HEK293 (cell line): Measurements from ENCODE around the gene GHRL.
A peak's percentile ranks its signal among the peaks of the same experiment; 100 is the strongest.

Experiments used
- CTCF ChIA-PET: fragments of 350-600 bp; formaldehyde crosslinking; extraction: SDS; loops from one replicate; lab custom pipeline; 2021; ENCODE audit warnings: antibody characterized with exemption; lab: Yijun Ruan, JAX
- POLR2A ChIA-PET: fragments of 300-600 bp; formaldehyde crosslinking; extraction: SDS; loops from one replicate; lab custom pipeline; 2020; ENCODE audit warnings: antibody characterized with exemption, inconsistent platforms; lab: Yijun Ruan, JAX
- H3K27ac ChIP-seq: fragments of 200-500 bp; sonication (Bioruptor generic); 2 replicates; pipeline ENCODE4 v1.5.1; 2014; ENCODE audit warnings: low read depth, low read length, control low read depth, inconsistent platforms; ENCODE audit errors: extremely low read depth
- H3K36me3 ChIP-seq, 2 experiments: fragments of 200-500 bp in 1 of 2; sonication (Bioruptor generic) in 1 of 2; 1 replicate in 1 of 2; 2 replicates in 1 of 2; pipeline ENCODE4 v1.5.1; 2014 to 2017; ENCODE audit warnings: inconsistent platforms in 2 of 2, low read length in 2 of 2; ENCODE audit not compliant: control insufficient read depth in 2 of 2, insufficient read depth in 1 of 2
- H3K4me1 ChIP-seq: fragments of 200-500 bp; sonication (Bioruptor generic); 2 replicates; pipeline ENCODE4 v1.5.1; 2014; ENCODE audit warnings: mild to moderate bottlenecking, low read length, inconsistent platforms; ENCODE audit not compliant: control insufficient read depth, insufficient read depth
- H3K4me3 ChIP-seq: 2 replicates; pipeline ENCODE4 v1.5.1; 2011; ENCODE audit warnings: low read depth, mild to moderate bottlenecking, control low read depth, low read length, moderate library complexity
- H3K9me3 ChIP-seq: fragments of 200-500 bp; sonication (Bioruptor generic); 2 replicates; pipeline ENCODE4 v1.5.1; 2014; ENCODE audit warnings: low read depth, low read length, inconsistent platforms; ENCODE audit not compliant: control insufficient read depth, insufficient read depth
- BCL11B ChIP-seq: fragments of 450-650 bp; formaldehyde crosslinking; IDR thresholded peaks from 2 replicates; pipeline ENCODE4 v1.5.1; 2016; ENCODE audit warnings: low read depth, missing biosample characterization, missing genetic modification characterization
- ELK4 ChIP-seq: IDR thresholded peaks from 2 replicates; pipeline ENCODE4 v1.6.1; 2011; ENCODE audit warnings: mild to moderate bottlenecking, low read depth, low read length, borderline replicate concordance
- GFI1B ChIP-seq: fragments of 450-650 bp; formaldehyde crosslinking; IDR thresholded peaks from 2 replicates; pipeline ENCODE4 v1.5.1; 2016; ENCODE audit warnings: missing biosample characterization, missing genetic modification characterization
- GLIS1 ChIP-seq: fragments of 450-650 bp; formaldehyde crosslinking; IDR thresholded peaks from 2 replicates; pipeline ENCODE4 v1.5.1; 2016; ENCODE audit warnings: missing biosample characterization, missing genetic modification characterization
- GLIS2 ChIP-seq: fragments of 450-650 bp; formaldehyde crosslinking; IDR thresholded peaks from 2 replicates; pipeline ENCODE4 v1.5.1; 2016; ENCODE audit warnings: missing biosample characterization, missing genetic modification characterization
- PRDM2 ChIP-seq: fragments of 450-650 bp; formaldehyde crosslinking; IDR thresholded peaks from 2 replicates; pipeline ENCODE4 v1.5.1; 2016; ENCODE audit warnings: missing biosample characterization, missing genetic modification characterization, borderline replicate concordance
- ZBTB17 ChIP-seq: fragments of 450-650 bp; formaldehyde crosslinking; IDR thresholded peaks from 2 replicates; pipeline ENCODE4 v1.5.1; 2016; ENCODE audit warnings: missing biosample characterization, missing genetic modification characterization
- ZFP3 ChIP-seq: fragments of 450-650 bp; formaldehyde crosslinking; IDR thresholded peaks from 2 replicates; pipeline ENCODE4 v1.5.1; 2016; ENCODE audit warnings: low read depth, missing biosample characterization, missing genetic modification characterization
- ZNF311 ChIP-seq: fragments of 450-650 bp; formaldehyde crosslinking; IDR thresholded peaks from 2 replicates; pipeline ENCODE4 v1.5.1; 2017; ENCODE audit warnings: missing biosample characterization, missing genetic modification characterization, borderline replicate concordance
- ZNF37A ChIP-seq: fragments of 450-650 bp; IDR thresholded peaks from 2 replicates; pipeline ENCODE4 v1.5.1; 2018; ENCODE audit warnings: missing biosample characterization, missing genetic modification characterization
- ZNF473 ChIP-seq: fragments of 450-650 bp; formaldehyde crosslinking; IDR thresholded peaks from 2 replicates; pipeline ENCODE4 v1.5.1; 2017; ENCODE audit warnings: missing biosample characterization, missing genetic modification characterization
- ZNF610 ChIP-seq: fragments of 450-650 bp; formaldehyde crosslinking; IDR thresholded peaks from 2 replicates; pipeline ENCODE4 v1.5.1; 2016; ENCODE audit warnings: missing biosample characterization, missing genetic modification characterization, borderline replicate concordance
- ZNF664 ChIP-seq: fragments of 450-650 bp; formaldehyde crosslinking; IDR thresholded peaks from 2 replicates; pipeline ENCODE4 v1.5.1; 2016; ENCODE audit warnings: missing biosample characterization, missing genetic modification characterization
- ZNF670 ChIP-seq: fragments of 450-650 bp; formaldehyde crosslinking; IDR thresholded peaks from 2 replicates; pipeline ENCODE4 v1.5.1; 2016; ENCODE audit warnings: missing biosample characterization, missing genetic modification characterization, low read depth
- ZNF677 ChIP-seq: fragments of 450-650 bp; IDR thresholded peaks from 2 replicates; pipeline ENCODE4 v1.5.0; 2018; ENCODE audit warnings: missing biosample characterization, mild to moderate bottlenecking, missing genetic modification characterization, moderate library complexity
- TF ChIP-seq, protein P1 (sequence below): sonication (generic); formaldehyde crosslinking; IDR thresholded peaks from 2 replicates; pipeline ENCODE4 v1.8.1; 2022; ENCODE audit warnings: mild to moderate bottlenecking, moderate library complexity, missing genetic modification reagents
- TF ChIP-seq, protein P2 (sequence below): fragments of 450-650 bp; formaldehyde crosslinking; IDR thresholded peaks from 2 replicates; pipeline ENCODE4 v1.5.1; 2016; ENCODE audit warnings: missing biosample characterization, missing genetic modification characterization
- TF ChIP-seq, protein P3 (sequence below): fragments of 450-650 bp; formaldehyde crosslinking; IDR thresholded peaks from 2 replicates; pipeline ENCODE4 v1.5.1; 2017; ENCODE audit warnings: missing biosample characterization, mild to moderate bottlenecking, missing genetic modification characterization, moderate library complexity

Gene GHRL

GRCh38 chr3:10285272-10286132, 7.2 kb downstream of the GHRL start (continued):
- TF ChIP-seq, protein P1, sequence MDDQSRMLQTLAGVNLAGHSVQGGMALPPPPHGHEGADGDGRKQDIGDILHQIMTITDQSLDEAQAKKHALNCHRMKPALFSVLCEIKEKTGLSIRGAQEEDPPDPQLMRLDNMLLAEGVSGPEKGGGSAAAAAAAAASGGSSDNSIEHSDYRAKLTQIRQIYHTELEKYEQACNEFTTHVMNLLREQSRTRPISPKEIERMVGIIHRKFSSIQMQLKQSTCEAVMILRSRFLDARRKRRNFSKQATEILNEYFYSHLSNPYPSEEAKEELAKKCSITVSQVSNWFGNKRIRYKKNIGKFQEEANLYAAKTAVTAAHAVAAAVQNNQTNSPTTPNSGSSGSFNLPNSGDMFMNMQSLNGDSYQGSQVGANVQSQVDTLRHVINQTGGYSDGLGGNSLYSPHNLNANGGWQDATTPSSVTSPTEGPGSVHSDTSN (CRISPR knock-in tag): no peak
- no peak for TF ChIP-seq ZNF37A (tag by site-specific recombination)
- TF ChIP-seq, protein P2, sequence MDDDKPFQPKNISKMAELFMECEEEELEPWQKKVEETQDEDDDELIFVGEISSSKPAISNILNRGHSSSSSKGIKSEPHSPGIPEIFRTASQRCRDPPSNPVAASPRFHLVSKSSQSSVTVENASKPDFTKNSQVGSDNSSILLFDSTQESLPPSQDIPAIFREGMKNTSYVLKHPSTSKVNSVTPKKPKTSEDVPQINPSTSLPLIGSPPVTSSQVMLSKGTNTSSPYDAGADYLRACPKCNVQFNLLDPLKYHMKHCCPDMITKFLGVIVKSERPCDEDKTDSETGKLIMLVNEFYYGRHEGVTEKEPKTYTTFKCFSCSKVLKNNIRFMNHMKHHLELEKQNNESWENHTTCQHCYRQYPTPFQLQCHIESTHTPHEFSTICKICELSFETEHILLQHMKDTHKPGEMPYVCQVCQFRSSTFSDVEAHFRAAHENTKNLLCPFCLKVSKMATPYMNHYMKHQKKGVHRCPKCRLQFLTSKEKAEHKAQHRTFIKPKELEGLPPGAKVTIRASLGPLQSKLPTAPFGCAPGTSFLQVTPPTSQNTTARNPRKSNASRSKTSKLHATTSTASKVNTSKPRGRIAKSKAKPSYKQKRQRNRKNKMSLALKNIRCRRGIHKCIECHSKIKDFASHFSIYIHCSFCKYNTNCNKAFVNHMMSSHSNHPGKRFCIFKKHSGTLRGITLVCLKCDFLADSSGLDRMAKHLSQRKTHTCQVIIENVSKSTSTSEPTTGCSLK (tag by site-specific recombination): no peak

GRCh38 chr3:10284496-10284895, 8.3 kb downstream of the GHRL start:
- no peak overlapping the region for H3K27ac ChIP-seq
- ChIA-PET POLR2A (no interaction called here), CTCF (interaction anchor here (2.3 kb wide), 1 partner anchor 22 kb away, joined by 7 read pairs; no protein-coding TSS in a partner anchor)
- H3K36me3 ChIP-seq: peaks cover 11 to 87% of the 10 kb centered on the region in 2 experiments
- no peak overlapping the region for H3K4me3 ChIP-seq
- H3K9me3 ChIP-seq: no peaks in the 10 kb centered on the region
- no peaks in the 10 kb centered on the region for H3K4me1 ChIP-seq
- TF ChIP-seq GLIS1 (tag by site-specific recombination): no peak
- no peak for TF ChIP-seq ZNF677
- no peak for TF ChIP-seq ZFP3 (tag by site-specific recombination)
- no peak for TF ChIP-seq ELK4
- no peak for TF ChIP-seq ZNF670 (tag by site-specific recombination)
- no peak for TF ChIP-seq ZNF311 (tag by site-specific recombination)

DNA sequence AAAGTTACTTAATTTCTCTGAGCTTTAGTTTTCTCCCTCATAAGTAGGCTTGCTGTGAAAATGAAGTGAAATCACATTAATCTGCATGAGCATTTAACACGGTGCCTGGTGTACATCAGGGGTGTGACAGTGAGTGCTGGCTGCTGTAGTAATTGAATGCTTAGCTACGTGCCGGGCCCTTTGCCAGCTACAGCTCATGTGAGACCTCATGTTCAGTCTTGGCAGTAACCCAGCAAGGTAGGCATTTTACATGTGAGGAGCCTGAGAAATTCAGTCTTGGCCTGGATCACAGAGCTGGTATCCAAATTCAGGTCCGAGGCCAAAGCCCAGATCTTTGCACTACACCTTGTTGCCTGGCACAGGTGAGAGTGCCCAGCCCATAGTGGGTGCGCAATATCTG, 9.1 kb downstream of the GHRL start:
- ChIA-PET CTCF (interaction anchor here (2.3 kb wide), 1 partner anchor 21 kb away, joined by 7 read pairs; no protein-coding TSS in a partner anchor), POLR2A (no interaction called here)
- no peaks in the 10 kb centered on the region for H3K4me1 ChIP-seq
- peaks cover 11 to 87% of the 10 kb centered on the region in 2 experiments for H3K36me3 ChIP-seq
- no peaks in the 10 kb centered on the region for H3K9me3 ChIP-seq
- H3K27ac ChIP-seq: no peak overlapping the region
- H3K4me3 ChIP-seq: no peak overlapping the region
- TF ChIP-seq PRDM2 (tag by site-specific recombination): no peak
- peak; percentile 44; the same call in 1 of the 2 replicates for TF ChIP-seq ZNF664 (tag by site-specific recombination)
- TF ChIP-seq ZNF473: no peak
- peak; percentile 74 for TF ChIP-seq ZBTB17 (tag by site-specific recombination)
- TF ChIP-seq BCL11B (tag by site-specific recombination): no peak
- TF ChIP-seq GFI1B (tag by site-specific recombination): no peak
- TF ChIP-seq, protein P3, sequence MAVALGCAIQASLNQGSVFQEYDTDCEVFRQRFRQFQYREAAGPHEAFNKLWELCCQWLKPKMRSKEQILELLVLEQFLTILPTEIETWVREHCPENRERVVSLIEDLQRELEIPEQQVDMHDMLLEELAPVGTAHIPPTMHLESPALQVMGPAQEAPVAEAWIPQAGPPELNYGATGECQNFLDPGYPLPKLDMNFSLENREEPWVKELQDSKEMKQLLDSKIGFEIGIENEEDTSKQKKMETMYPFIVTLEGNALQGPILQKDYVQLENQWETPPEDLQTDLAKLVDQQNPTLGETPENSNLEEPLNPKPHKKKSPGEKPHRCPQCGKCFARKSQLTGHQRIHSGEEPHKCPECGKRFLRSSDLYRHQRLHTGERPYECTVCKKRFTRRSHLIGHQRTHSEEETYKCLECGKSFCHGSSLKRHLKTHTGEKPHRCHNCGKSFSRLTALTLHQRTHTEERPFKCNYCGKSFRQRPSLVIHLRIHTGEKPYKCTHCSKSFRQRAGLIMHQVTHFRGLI (tag by site-specific recombination): no peak
- TF ChIP-seq ZNF610: no peak
- TF ChIP-seq GLIS2 (tag by site-specific recombination): no peak
- TF ChIP-seq, protein P1 (CRISPR knock-in tag): no peak
